Lung (tissue), 12 donors: ENCODE results near the gene RIMOC1. TPM values are rescaled to one million over a fixed set of nuclear protein-coding genes. Genes with fewer than 3 reads are reported as not detected.

Experiments
- ATAC-seq: fragments of 200-7000 bp; cut with Tn5 transposase; one replicate; pipeline ENCODE4 v1.9.1; 2020; ENCODE audit warnings: moderate number of reproducible peaks; ENCODE audit not compliant: insufficient read depth, low FRiP score
- DNase-seq, 3 donors: peaks; one replicate each; pipeline ENCODE4 v3.0.0-alpha.2; 2013 to 2017
- H3K27ac ChIP-seq, 2 donors: one replicate each; pipeline ENCODE4 v1.5.1; 2013; ENCODE audit warnings: mild to moderate bottlenecking in 2 of 2, moderate library complexity in 2 of 2, control low read depth in 1 of 2, inconsistent platforms in 1 of 2, low read depth in 1 of 2, low read length in 1 of 2
- H3K27me3 ChIP-seq, 3 donors: one replicate each; pipeline ENCODE4 v1.5.1; 2013; ENCODE audit warnings: low read length in 2 of 3; ENCODE audit not compliant: control insufficient read depth in 3 of 3, insufficient read depth in 3 of 3
- H3K36me3 ChIP-seq, 4 donors: one replicate each; pipeline ENCODE4 v1.5.1; 2013; ENCODE audit warnings: low read length in 4 of 4, mild to moderate bottlenecking in 1 of 4, moderate library complexity in 1 of 4; ENCODE audit not compliant: control insufficient read depth in 4 of 4, insufficient read depth in 4 of 4
- H3K4me1 ChIP-seq, 5 donors: one replicate each; pipeline ENCODE4 v1.5.1; 2013; ENCODE audit warnings: low read length in 5 of 5, mild to moderate bottlenecking in 2 of 5, moderate library complexity in 1 of 5; ENCODE audit not compliant: control insufficient read depth in 5 of 5, insufficient read depth in 5 of 5
- H3K4me3 ChIP-seq: one replicate; pipeline ENCODE4 v1.5.1; 2013; ENCODE audit warnings: mild to moderate bottlenecking, control low read depth, moderate library complexity
- H3K9ac ChIP-seq, 2 donors: one replicate each; pipeline ENCODE4 v1.5.1; 2013; ENCODE audit warnings: low read length in 2 of 2, control low read depth in 1 of 2; ENCODE audit not compliant: insufficient read depth in 1 of 2
- H3K9me3 ChIP-seq, 4 donors: one replicate each; pipeline ENCODE4 v1.5.1; 2013; ENCODE audit warnings: low read length in 3 of 4, mild to moderate bottlenecking in 1 of 4, moderate library complexity in 1 of 4; ENCODE audit not compliant: control insufficient read depth in 4 of 4, insufficient read depth in 3 of 4
- WGBS, 2 donors: extraction: QIAGEN DNeasy Blood & Tissue Kit; methylation state at CpG; one replicate each; pipeline ENCODE4 v1.1.7; 2013; 5-methylcytosine and 5-hydroxymethylcytosine counted together
- polyA plus RNA-seq, 2 donors: library from polyadenylated mRNA; stranded (reverse); fragments of 200-250 nt; gene quantifications; one replicate each; pipeline ENCODE4 v1.2.1, GENCODE V29; 2013
- total RNA-seq, 2 donors: library from RNA; depleted of rRNA in 1 of 2; stranded (reverse); fragments of >200 nt in 1 of 2; gene quantifications; one replicate each; pipeline ENCODE4 v1.2.1, GENCODE V29; 2014 to 2021
- TF ChIP-seq, protein P1 (sequence below): IDR thresholded peaks from 2 replicates; pipeline ENCODE4 v1.5.1; 2012; ENCODE audit warnings: mild to moderate bottlenecking; ENCODE audit errors: control extremely low read depth, extremely low read depth
- donor health status: control.
- donor health status: control.
- donor health status: Bipolar disorder and iron deficiency.
- donor health status: healthy.
- donor health status: DM: yes; HTN: yes; CAD: no.

RIMOC1 gene
- total and polyA plus RNA-seq, 4 donors, result 6.7 to 25.3 (median 17.2) TPM

- DNase-seq (no peak), ATAC-seq (no peak)
- Histone ChIP-seq H3K27ac (no peak overlapping the region), H3K9me3 (no peaks in the 10 kb centered on the region), H3K4me1 (no peaks in the 10 kb centered on the region), H3K36me3 (no peaks in the 10 kb centered on the region), H3K9ac (no peak overlapping the region), H3K4me3 (no peak overlapping the region), H3K27me3 (no peaks in the 10 kb centered on the region)
- WGBS, 2 donors, result 70 to 80% methylated on average over 3 of the region's 3 CpGs
- TF ChIP-seq, protein P1, sequence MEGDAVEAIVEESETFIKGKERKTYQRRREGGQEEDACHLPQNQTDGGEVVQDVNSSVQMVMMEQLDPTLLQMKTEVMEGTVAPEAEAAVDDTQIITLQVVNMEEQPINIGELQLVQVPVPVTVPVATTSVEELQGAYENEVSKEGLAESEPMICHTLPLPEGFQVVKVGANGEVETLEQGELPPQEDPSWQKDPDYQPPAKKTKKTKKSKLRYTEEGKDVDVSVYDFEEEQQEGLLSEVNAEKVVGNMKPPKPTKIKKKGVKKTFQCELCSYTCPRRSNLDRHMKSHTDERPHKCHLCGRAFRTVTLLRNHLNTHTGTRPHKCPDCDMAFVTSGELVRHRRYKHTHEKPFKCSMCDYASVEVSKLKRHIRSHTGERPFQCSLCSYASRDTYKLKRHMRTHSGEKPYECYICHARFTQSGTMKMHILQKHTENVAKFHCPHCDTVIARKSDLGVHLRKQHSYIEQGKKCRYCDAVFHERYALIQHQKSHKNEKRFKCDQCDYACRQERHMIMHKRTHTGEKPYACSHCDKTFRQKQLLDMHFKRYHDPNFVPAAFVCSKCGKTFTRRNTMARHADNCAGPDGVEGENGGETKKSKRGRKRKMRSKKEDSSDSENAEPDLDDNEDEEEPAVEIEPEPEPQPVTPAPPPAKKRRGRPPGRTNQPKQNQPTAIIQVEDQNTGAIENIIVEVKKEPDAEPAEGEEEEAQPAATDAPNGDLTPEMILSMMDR, result no peak
Measured at GRCh38 chr5:41951224-41951623, 47.1 kb downstream of the RIMOC1 start.

Other genes with a start within 250 kb of the RIMOC1 start
- gene OXCT1, start 33.9 kb upstream of the RIMOC1 start, total RNA-seq, result 10 to 100 TPM; 15.2 to 17.3 TPM
- gene OXCT1, start 33.9 kb upstream of the RIMOC1 start, polyA plus RNA-seq, result 10 to 100 TPM in 1 of 2 donors, 1 to 10 TPM in 1; 6.7 to 10.3 TPM
- gene FBXO4, start 20.9 kb downstream of the RIMOC1 start, total RNA-seq, result 10 to 100 TPM; 13.5 to 13.8 TPM
- 10 to 100 TPM in 1 of 2 donors, 1 to 10 TPM in 1; 7.7 to 19.3 TPM for gene FBXO4, start 20.9 kb downstream of the RIMOC1 start, polyA plus RNA-seq